Kidney capillary endothelial cell (primary cell): ENCODE measurements around the gene SPAG16.

Experiments used
- DNase-seq: peaks from one replicate; pipeline ENCODE4 v3.0.0-alpha.2; 2018; ENCODE audit warnings: low spot score

The SPAG16 gene

GRCh38 chr2:213284105-213285090 lies at the start of gene SPAG16:
SPAG16 (plus strand) TSS chr2:213284464.
- DNase-seq: peak; percentile 95

GRCh38 chr2:213234641-213235040 lies 49.6 kb upstream of the SPAG16 start:
- no peak for DNase-seq

- DNase-seq: no peak
These were observed 48.5 kb upstream of the SPAG16 start for GRCh38 chr2:213235741-213236140.

GRCh38 chr2:213237251-213237650 lies 47.0 kb upstream of the SPAG16 start:
- no peak for DNase-seq

DNA sequence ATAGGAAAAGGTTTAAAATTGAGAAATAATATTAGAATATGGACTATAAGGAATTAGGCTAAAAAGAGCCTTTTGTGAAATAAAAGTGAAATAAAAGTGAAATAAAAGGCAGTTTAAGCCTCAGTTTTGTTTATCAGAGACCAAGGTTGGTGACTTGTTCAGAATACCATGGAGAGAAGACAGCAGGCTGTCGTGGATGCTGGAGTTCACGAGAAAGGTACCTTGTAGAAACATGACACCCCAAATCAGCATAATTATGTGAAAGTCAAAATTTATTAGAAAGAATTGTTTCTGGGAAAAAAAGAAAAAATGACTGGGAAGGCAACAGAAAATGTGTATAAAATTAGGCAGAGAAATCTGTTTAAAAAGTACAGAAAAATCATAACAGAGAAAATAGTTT lies 46.5 kb upstream of the SPAG16 start:
- DNase-seq: no peak

DNA sequence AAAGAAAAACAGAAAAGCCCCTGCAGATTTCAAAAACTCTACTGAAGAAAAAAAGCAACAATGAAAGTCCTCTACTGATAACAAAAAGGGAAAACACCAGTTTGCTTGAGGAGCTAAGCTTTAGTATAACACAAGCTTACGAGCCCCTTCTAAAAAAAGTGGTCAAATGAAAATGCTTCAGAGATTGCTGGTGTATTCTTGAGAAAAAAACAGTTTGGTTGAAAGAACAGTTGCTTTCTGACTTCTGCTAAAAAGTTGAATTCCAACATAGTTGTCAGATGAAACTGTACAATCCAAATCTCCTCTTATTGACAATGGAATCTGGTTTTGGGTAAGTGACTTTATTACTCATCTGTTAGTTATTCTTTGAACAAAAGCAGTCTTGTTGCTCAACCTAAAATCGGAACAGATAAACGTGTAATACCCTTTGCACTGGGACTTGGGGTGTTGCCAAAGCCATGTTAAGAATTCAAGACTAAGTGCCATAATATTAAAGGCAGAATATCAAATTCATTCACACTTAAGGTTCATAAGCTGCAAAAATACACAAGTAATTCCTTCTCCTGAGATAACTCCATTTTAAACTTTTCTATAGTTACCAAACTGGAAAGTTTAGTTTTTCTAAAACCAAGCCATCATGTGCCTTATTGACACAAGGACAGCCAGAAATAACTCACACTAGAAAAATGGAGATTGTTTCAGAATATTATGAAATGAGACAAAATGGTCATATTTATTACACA lies 45.3 kb upstream of the SPAG16 start:
- peak; percentile 13 for DNase-seq

- no peak for DNase-seq
These were observed 42.4 kb upstream of the SPAG16 start for GRCh38 chr2:213241817-213242216.

- no peak for DNase-seq
These were observed 41.6 kb upstream of the SPAG16 start for GRCh38 chr2:213242653-213243052.

DNA sequence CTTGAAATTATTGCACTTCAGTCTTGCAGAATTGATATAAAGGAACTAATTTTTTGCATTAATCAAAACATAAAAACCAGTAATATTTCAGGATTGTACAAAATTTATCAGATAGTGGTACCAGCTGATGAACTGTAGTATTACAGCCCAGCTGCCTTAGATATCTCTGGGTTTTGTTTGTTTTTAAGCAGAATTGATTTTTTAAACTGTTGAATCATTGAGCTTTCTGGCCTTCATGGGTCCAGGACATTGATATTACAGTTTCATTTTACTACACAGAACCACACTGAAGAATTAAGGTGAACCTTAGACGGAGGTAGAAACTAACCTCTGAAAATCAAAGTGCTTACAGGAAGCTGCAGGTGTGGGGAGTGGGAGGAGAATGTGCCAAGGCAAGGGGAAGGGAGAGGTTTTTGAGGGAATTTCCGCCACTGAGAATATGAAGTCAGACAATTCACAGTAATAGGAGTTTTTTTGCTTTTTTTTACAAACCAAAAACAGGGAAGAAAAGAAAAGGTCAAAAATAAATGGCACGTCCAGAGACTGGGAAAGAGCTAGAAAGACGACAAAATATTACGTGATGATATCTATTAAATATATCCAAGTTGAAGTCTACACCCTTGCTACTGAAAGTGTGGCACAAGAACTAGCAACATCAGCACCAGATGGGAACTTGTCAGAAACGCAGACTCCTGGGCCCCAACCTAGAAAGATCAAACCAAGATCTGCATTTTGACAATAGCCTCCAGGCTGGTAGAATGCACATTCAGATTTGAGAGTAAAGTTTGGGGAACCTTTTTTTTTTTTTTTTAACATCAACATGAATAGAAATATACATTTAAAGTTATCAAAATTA lies 40.8 kb upstream of the SPAG16 start:
- DNase-seq: no peak

- DNase-seq: peak; percentile 33
These were observed 37.6 kb upstream of the SPAG16 start for GRCh38 chr2:213246497-213247281.

DNA sequence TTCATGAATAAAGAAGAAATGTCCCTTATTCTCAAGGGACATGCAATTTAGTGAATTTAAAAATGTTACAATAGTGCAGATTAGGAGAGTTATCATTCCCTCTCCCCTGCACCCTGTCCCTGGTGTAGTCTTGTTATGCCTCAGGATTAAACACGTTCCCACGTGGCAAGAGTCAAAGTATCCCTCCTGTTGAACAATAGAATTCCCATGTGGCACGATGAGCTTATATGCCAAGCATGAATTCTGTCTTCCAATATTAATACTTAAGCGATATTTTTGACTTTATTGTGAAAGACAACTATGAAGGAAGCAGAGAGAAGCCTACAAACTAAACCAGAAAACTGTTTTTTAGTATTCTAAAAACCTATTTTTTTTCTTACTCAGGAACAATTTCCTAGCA lies 36.7 kb upstream of the SPAG16 start:
- DNase-seq: no peak

DNA sequence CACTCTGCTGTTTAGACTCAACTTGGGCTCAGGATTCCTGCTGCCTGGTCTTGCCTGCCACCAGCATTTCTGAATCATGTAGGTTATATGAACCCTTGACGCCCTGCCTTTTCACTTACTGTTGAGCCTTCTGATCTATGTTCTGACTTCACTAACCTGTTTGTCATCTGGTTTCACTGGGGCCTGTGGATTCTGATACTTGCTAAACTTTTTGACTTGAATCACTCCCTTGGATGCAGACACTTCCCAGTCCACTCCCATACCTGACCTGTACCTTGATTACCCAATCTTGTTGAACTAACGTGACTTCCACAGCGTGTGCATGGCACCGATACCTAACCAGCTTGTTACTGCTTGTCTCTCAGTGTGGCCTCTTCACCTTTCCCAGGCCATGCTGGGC lies 35.6 kb upstream of the SPAG16 start:
- no peak for DNase-seq

DNA sequence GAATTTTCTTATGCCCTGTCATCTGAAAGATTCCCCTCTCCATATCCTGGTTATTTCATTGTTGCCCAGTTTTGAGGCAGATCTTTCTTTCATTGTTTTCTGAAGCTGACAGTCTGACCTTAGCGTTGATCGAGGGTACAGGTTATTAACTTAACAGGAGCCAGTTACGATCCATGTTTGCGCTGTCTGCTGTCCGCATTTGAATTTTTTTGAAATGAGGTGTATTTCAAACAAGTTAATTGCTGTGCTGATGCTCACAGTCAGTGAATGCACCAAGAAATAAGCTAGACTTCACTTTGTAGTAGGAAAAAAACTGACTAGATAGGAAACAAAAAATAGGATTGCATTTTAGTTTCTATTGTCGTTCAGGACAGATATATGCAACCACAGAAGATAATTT lies 34.8 kb upstream of the SPAG16 start:
- no peak for DNase-seq

- DNase-seq: peak; percentile 75
These were observed 32.6 kb upstream of the SPAG16 start for GRCh38 chr2:213251618-213252017.

GRCh38 chr2:213252206-213252605 lies 32.1 kb upstream of the SPAG16 start:
- no peak for DNase-seq

DNA sequence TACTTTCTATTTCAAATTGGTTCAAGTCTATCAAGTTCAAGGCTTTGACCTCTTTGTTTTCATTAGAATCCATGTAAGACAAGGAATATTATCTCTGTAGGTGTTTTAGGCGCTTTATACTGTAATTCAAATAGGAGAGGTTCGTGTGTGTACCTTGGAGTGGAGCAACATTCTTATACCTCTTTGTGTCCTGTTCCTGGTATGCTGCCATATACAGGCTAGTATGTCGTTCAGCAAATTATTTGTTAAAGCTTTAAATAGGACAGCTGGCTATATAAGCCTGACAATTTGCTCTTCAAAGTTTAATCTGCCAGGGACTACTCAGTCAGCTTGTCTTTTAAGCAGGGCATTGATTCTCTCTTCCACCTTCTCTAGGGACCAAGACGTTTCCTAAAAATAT lies 31.1 kb upstream of the SPAG16 start:
- DNase-seq: no peak

DNA sequence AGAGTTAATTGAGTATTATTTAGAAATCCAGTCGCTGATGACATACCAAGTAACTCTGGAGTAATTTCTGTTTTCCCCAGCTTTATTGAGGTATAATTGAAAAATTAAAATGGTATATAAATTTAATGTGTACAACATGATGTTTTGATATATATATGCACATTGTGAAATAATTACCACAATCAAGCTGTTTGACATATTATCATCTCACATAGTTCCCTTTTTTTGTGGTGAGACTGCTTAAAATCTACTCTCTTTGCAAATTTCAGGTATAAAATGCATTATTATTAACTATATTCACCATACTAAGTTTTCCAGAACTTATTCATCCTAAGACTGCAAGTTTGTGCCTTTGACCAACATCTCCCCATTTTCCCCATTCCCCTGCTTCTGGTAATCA lies 25.0 kb upstream of the SPAG16 start:
- no peak for DNase-seq

- no peak for DNase-seq
These were observed 23.0 kb upstream of the SPAG16 start for GRCh38 chr2:213261237-213261636.

- no peak for DNase-seq
These were observed 22.5 kb upstream of the SPAG16 start for GRCh38 chr2:213261715-213262114.

DNA sequence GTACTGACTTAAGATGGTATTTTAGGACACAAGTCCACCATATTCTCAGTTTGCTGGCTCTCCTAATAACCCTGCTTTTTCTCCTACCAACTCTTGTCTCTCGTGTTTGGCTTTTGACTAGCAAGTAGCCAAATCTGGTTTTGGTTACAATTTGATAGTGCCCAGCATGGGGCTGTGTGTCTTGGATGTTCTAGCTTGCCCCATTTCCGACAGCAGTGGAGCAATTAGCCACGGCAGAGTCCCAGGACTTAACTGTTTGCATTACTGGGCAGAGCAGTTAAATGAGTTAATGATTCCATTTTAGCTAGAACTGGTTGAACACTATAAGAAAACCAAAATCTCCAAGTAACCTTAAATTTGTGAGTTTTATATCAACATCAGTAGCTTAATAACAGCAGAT lies 18.6 kb upstream of the SPAG16 start:
- DNase-seq: no peak

DNA sequence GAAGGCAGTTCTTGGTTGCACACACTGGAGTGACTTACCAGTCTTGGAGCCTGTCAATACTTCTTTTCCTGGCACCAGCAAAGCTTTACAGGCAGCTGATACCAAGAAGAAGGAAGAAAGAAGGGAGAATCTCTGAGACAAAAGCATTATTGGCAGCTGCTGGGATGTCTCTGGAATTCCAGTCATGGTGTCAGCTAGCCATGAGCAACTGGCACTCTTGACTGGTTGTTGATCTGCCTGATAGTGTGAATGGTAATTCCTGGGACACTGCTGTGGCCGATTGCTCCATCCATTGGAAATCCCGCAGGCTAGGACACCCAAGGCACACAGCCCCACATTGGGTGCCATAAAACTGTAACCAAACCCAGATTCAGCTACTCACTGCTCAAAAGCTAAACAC lies 17.8 kb upstream of the SPAG16 start:
- DNase-seq: no peak
